K562 (cell line): ENCODE data around the gene TSR3. TPM values are rescaled to one million over a fixed set of nuclear protein-coding genes. Genes with fewer than 3 reads are reported as not detected.

Experiments used
- CREB3 ChIP-seq: fragments of 450-650 bp; conservative IDR thresholded peaks from 2 replicates; pipeline ENCODE4 v1.6.1; 2016; ENCODE audit warnings: missing genetic modification characterization, low read depth, mild to moderate bottlenecking, missing compliant biosample characterization, moderate library complexity
- DPF2 ChIP-seq: fragments of 450-650 bp; IDR thresholded peaks from 2 replicates; pipeline ENCODE4 v1.6.1; 2016
- FOXK2 ChIP-seq, 2 experiments: fragments of 450-650 bp; IDR thresholded peaks in 1 of 2; conservative IDR thresholded peaks in 1 of 2; 2 replicates each; pipeline ENCODE4 v1.6.1; 2016; ENCODE audit warnings: low read depth in 2 of 2, mild to moderate bottlenecking in 1 of 2
- IRF9 ChIP-seq: fragments of 450-650 bp; IDR thresholded peaks from 2 replicates; pipeline ENCODE4 v1.6.1; 2016; ENCODE audit warnings: missing biosample characterization, missing genetic modification characterization
- RFX7 ChIP-seq: fragments of 250-450 bp; sonication (Bioruptor Pico); IDR thresholded peaks from 2 replicates; pipeline ENCODE4 v1.5.1; 2021; ENCODE audit warnings: mild to moderate bottlenecking
- SRF ChIP-seq, 2 experiments: fragments of 250-450, 450-650 bp in 1 of 2; sonication (Bioruptor Pico) in 1 of 2; sonication (generic) in 1 of 2; formaldehyde crosslinking; IDR thresholded peaks; 2 replicates each; pipeline versions ENCODE4 v1.5.0 to v1.5.1; 2020 to 2022; ENCODE audit warnings: mild to moderate bottlenecking in 1 of 2, missing genetic modification reagents in 1 of 2
- TAF1 ChIP-seq: IDR thresholded peaks from 2 replicates; pipeline ENCODE4 v1.6.1; 2011; ENCODE audit warnings: mild to moderate bottlenecking, low read length, moderate library complexity; ENCODE audit not compliant: insufficient read depth, control insufficient read depth, severe bottlenecking; ENCODE audit errors: extremely low read depth
- ZBTB11 ChIP-seq, 3 experiments: fragments of 200-800 bp in 1 of 3; fragments of 250-450 bp in 1 of 3; fragments of 450-650 bp in 1 of 3; sonication (Bioruptor Pico) in 1 of 3; sonication (Bioruptor generic) in 1 of 3; formaldehyde crosslinking in 1 of 3; IDR thresholded peaks; 2 replicates each; pipeline versions ENCODE4 v1.6.1 to v1.8.0; 2016 to 2022; ENCODE audit warnings: mild to moderate bottlenecking in 2 of 3, missing genetic modification characterization in 2 of 3, missing compliant biosample characterization in 1 of 3, moderate library complexity in 1 of 3
- ZBTB2 ChIP-seq: fragments of 450-650 bp; IDR thresholded peaks from 2 replicates; pipeline ENCODE4 v1.6.1; 2016; ENCODE audit warnings: antibody characterized with exemption
- ZNF408 ChIP-seq: fragments of 250-450 bp; sonication (Bioruptor Pico); IDR thresholded peaks from 2 replicates; pipeline ENCODE4 v1.4.0; 2020; ENCODE audit warnings: low read depth, mild to moderate bottlenecking, moderate library complexity
- ZNF518B ChIP-seq: fragments of 250-450 bp; sonication (Bioruptor Pico); IDR thresholded peaks from 2 replicates; pipeline ENCODE4 v1.5.0; 2021; ENCODE audit warnings: mild to moderate bottlenecking, moderate library complexity
- ZNF644 ChIP-seq: fragments of 200-800 bp; sonication (Bioruptor generic); IDR thresholded peaks from 2 replicates; pipeline ENCODE4 v1.6.1; 2016; ENCODE audit warnings: low read depth, missing genetic modification characterization, missing compliant biosample characterization
- ZNF77 ChIP-seq: fragments of 250-450 bp; sonication (Bioruptor Pico); IDR thresholded peaks from 2 replicates; pipeline ENCODE4 v1.5.0; 2020
- polyA plus RNA-seq, 8 experiments: library from polyadenylated mRNA; depleted of rRNA in 4 of 8; stranded (reverse) in 5 of 8; unstranded in 3 of 8; fragments of >200 nt; fragmentation: Nextera tagmentation in 2 of 8; fragmentation: Illumina TruSeq in 1 of 8; extraction: Ambion mirVana in 2 of 8; extraction: Trizol in 1 of 8; gene quantifications; 2 replicates each; pipeline versions ENCODE4 v1.2.1 to v1.2.3, GENCODE V29; 2011 to 2014; ENCODE audit warnings: inconsistent platforms in 1 of 8, missing spikeins in 1 of 8
- total RNA-seq, 7 experiments: library from RNA; depleted of rRNA in 6 of 7; stranded (reverse); fragments of >200 nt in 6 of 7; fragmentation: Illumina TruSeq in 2 of 7; extraction: Trizol in 2 of 7; gene quantifications; 2 replicates each; pipeline versions ENCODE4 v1.2.1 to v1.2.3, GENCODE V29; 2011 to 2021; ENCODE audit warnings: low replicate concordance in 1 of 7

Gene TSR3
- total and polyA plus RNA-seq, 9 of the 15 experiments (the other 6 are each of a cell fraction or from before 2014, with no cell fraction given) = 1.5 to 74.8 (median 16.5) TPM

- TF ChIP-seq CREB3 (no peak), TAF1 (peak; percentile 70), DPF2 (no peak), RFX7 (CRISPR knock-in tag) (no peak), SRF (CRISPR knock-in tag; IDR thresholded peaks at IDR 0.05) (0 out of 4 replicates have a peak, but pooled peaks of 1 of the 2 experiments have one; percentile 48), FOXK2 (conservative IDR thresholded peaks at IDR 0.05 in 1 of 2, IDR thresholded peaks at IDR 0.05 in 1 of 2; ENCODE audit: low read depth in 2 of 2) (peak; percentile 77 to 84; a peak in 3 of 4 replicates), ZNF77 (CRISPR knock-in tag) (no peak), ZNF644 (tag) (no peak), ZBTB2 (no peak), IRF9 (tag) (no peak), ZNF518B (CRISPR knock-in tag) (no peak), ZNF408 (CRISPR knock-in tag) (no peak), ZBTB11 (CRISPR knock-in tag; IDR thresholded peaks at IDR 0.05) (no peak; a peak in 1 of 6 replicates)
Observed at GRCh38 chr16:1308977-1309885, 42.4 kb downstream of the TSR3 start, which contains the start of gene UBE2I (continued).
